K562 (cell line): ENCODE results near the gene NKX6-2. TPM values are rescaled to one million over a fixed set of nuclear protein-coding genes. Genes with fewer than 3 reads are reported as not detected.
"Not testable (repeated sequence)": the region's sequence is repeated elsewhere in the genome, so short reads cannot be mapped to it uniquely, and the experiment has no call there.

Source experiments
- ATAC-seq: fragments of 200-7000 bp; cut with Tn5 transposase; 3 replicates; pipeline ENCODE4 v1.9.1; 2020; ENCODE audit warnings: moderate library complexity
- BruUV-seq: library from RNA; stranded (reverse); fragments of 400-500 nt; replicated peaks from 2 replicates; lab custom pipeline; 2021; lab: Mats Ljungman, UMichigan
- CTCF ChIA-PET: fragments of 300-600 bp; formaldehyde crosslinking; extraction: SDS; loops from one replicate; lab custom pipeline; 2021; ENCODE audit warnings: low intra/inter-chr PET ratio; lab: Yijun Ruan, JAX
- POLR2A ChIA-PET: fragments of 300-600, 350-650 bp; sonication (Branson Sonifier 250); formaldehyde crosslinking; extraction: SDS; loops from one replicate; lab custom pipeline; 2021; ENCODE audit warnings: antibody characterized with exemption, inconsistent platforms; lab: Yijun Ruan, JAX
- DNase-seq, 4 experiments: peaks; one replicate each; pipeline versions ENCODE4 v3.0.0 to v3.0.0-alpha.2; 2011 to 2018; ENCODE audit warnings: low spot score in 3 of 4, mixed read lengths in 3 of 4; ENCODE audit errors: extremely low read depth in 1 of 4
- FAIRE-seq: peaks from 2 replicates; lab custom pipeline; 2011; peaks lifted over from hg19 to GRCh38; lab: Jason Lieb, UNC
- H2AFZ ChIP-seq: 2 replicates; pipeline ENCODE4 v1.6.0; 2011; ENCODE audit warnings: low read depth, low read length, control low read depth, inconsistent platforms
- H3K27ac ChIP-seq: fragments of 200-600 bp; 3 replicates; pipeline ENCODE4 v1.8.0; 2011; ENCODE audit warnings: low read depth, mild to moderate bottlenecking, control low read depth, inconsistent platforms, low read length, moderate library complexity, mixed read lengths; ENCODE audit errors: extremely low read depth
- H3K27me3 ChIP-seq, 2 experiments: fragments of 300-600 bp in 1 of 2; 2 replicates in 1 of 2; 3 replicates in 1 of 2; pipeline versions ENCODE4 v1.6.0 to v1.8.0; 2011; ENCODE audit warnings: inconsistent platforms in 2 of 2, low read length in 2 of 2, mild to moderate bottlenecking in 1 of 2, mixed read lengths in 1 of 2, moderate library complexity in 1 of 2; ENCODE audit not compliant: control insufficient read depth in 2 of 2, insufficient read depth in 2 of 2
- H3K36me3 ChIP-seq: fragments of 300-600 bp; 3 replicates; pipeline ENCODE4 v1.8.0; 2011; ENCODE audit warnings: mild to moderate bottlenecking, low read length, inconsistent platforms; ENCODE audit not compliant: control insufficient read depth, insufficient read depth
- H3K4me1 ChIP-seq, 2 experiments: fragments of 200-600 bp in 1 of 2; replicated peaks in 1 of 2; 2 replicates in 1 of 2; 3 replicates in 1 of 2; pipeline versions ENCODE4 v1.5.1 to v1.8.0; 2011; ENCODE audit warnings: inconsistent platforms in 2 of 2, low read length in 2 of 2, mild to moderate bottlenecking in 1 of 2, mixed read lengths in 1 of 2, moderate library complexity in 1 of 2; ENCODE audit not compliant: control insufficient read depth in 2 of 2, insufficient read depth in 2 of 2
- H3K4me2 ChIP-seq: 2 replicates; pipeline ENCODE4 v1.6.1; 2011; ENCODE audit warnings: low read length, control low read depth, inconsistent platforms, mixed read lengths; ENCODE audit not compliant: insufficient read depth
- H3K4me3 ChIP-seq: fragments of 200-600 bp; sonication (generic), shearing (Covaris generic); 2 replicates; pipeline ENCODE4 v1.5.1; 2016; ENCODE audit warnings: control low read depth, inconsistent platforms
- H3K79me2 ChIP-seq: fragments of 200-600 bp; 3 replicates; pipeline ENCODE4 v1.8.0; 2011; ENCODE audit warnings: low read length, inconsistent platforms; ENCODE audit not compliant: control insufficient read depth, insufficient read depth
- H3K9ac ChIP-seq, 2 experiments: 2 replicates each; pipeline versions ENCODE4 v1.6.0 to v1.6.1; 2011; ENCODE audit warnings: low read depth in 2 of 2, low read length in 2 of 2, control low read depth in 1 of 2, inconsistent platforms in 1 of 2, mild to moderate bottlenecking in 1 of 2, mixed read lengths in 1 of 2; ENCODE audit not compliant: insufficient read depth in 1 of 2
- H3K9me1 ChIP-seq: one replicate; pipeline ENCODE4 v1.6.0; 2011; ENCODE audit warnings: inconsistent platforms, mild to moderate bottlenecking, low read length, moderate library complexity; ENCODE audit not compliant: control insufficient read depth, insufficient read depth
- H3K9me3 ChIP-seq: replicated peaks from 2 replicates; pipeline ENCODE4 v1.5.1; 2011; ENCODE audit warnings: low read depth, low read length, inconsistent platforms; ENCODE audit not compliant: control insufficient read depth, insufficient read depth
- H4K20me1 ChIP-seq: replicated peaks from 2 replicates; pipeline ENCODE4 v1.6.1; 2011; ENCODE audit warnings: low read length, inconsistent platforms, mixed read lengths; ENCODE audit not compliant: control insufficient read depth, insufficient read depth
- ATF7 ChIP-seq: fragments of 450-650 bp; IDR thresholded peaks from 2 replicates; pipeline ENCODE4 v1.7.1; 2014; ENCODE audit warnings: mild to moderate bottlenecking, moderate library complexity
- CAMTA2 ChIP-seq: fragments of 250-450 bp; sonication (Bioruptor Pico); conservative IDR thresholded peaks from 2 replicates; pipeline ENCODE4 v1.5.1; 2022
- GTF2A2 ChIP-seq: IDR thresholded peaks from 2 replicates; pipeline ENCODE4 v1.6.1; 2016; ENCODE audit warnings: mild to moderate bottlenecking, missing genetic modification characterization, missing compliant biosample characterization
- POLR2H ChIP-seq: IDR thresholded peaks from 2 replicates; pipeline ENCODE4 v1.6.1; 2016; ENCODE audit warnings: missing genetic modification characterization, low read depth, mild to moderate bottlenecking, control low read depth, missing compliant biosample characterization, moderate library complexity
- SAFB2 ChIP-seq: fragments of 200-400 bp; formaldehyde crosslinking; IDR thresholded peaks from 2 replicates; pipeline ENCODE4 v1.6.1; 2018; ENCODE audit warnings: borderline replicate concordance, low read length, low read depth, moderate library complexity; ENCODE audit not compliant: severe bottlenecking
- SMARCE1 ChIP-seq: fragments of 450-650 bp; IDR thresholded peaks from 2 replicates; pipeline ENCODE4 v1.7.1; 2016; ENCODE audit warnings: mild to moderate bottlenecking
- SRF ChIP-seq, 2 experiments: fragments of 250-450, 450-650 bp in 1 of 2; sonication (Bioruptor Pico) in 1 of 2; sonication (generic) in 1 of 2; formaldehyde crosslinking; IDR thresholded peaks; 2 replicates each; pipeline versions ENCODE4 v1.5.0 to v1.5.1; 2020 to 2022; ENCODE audit warnings: mild to moderate bottlenecking in 1 of 2, missing genetic modification reagents in 1 of 2
- WGBS: fragments of 100-300 bp; shearing (Covaris generic); methylation state at CpG from one replicate; pipeline ENCODE4 v1.1.6; 2016; ENCODE audit warnings: low coverage, mixed read lengths; ENCODE audit not compliant: insufficient coverage; ENCODE audit errors: missing lambda C conversion rate; 5-methylcytosine and 5-hydroxymethylcytosine counted together
- in situ Hi-C: fragments of 300-500 bp; cut with MboI; formaldehyde crosslinking; loops from 4 replicates; pipeline ENCODE4 v1.15.0; 2018; ENCODE audit warnings: inconsistent platforms, mixed read lengths
- intact Hi-C: fragments of 100-400 bp; cut with micrococcal nuclease; formaldehyde crosslinking; loops from 2 replicates; pipeline ENCODE4 v1.14.2; 2022
- polyA plus RNA-seq, 8 experiments: library from polyadenylated mRNA; depleted of rRNA in 4 of 8; stranded (reverse) in 5 of 8; unstranded in 3 of 8; fragments of >200 nt; fragmentation: Nextera tagmentation in 2 of 8; fragmentation: Illumina TruSeq in 1 of 8; extraction: Ambion mirVana in 2 of 8; extraction: Trizol in 1 of 8; gene quantifications; 2 replicates each; pipeline versions ENCODE4 v1.2.1 to v1.2.3, GENCODE V29; 2011 to 2014; ENCODE audit warnings: inconsistent platforms in 1 of 8, missing spikeins in 1 of 8
- total RNA-seq, 7 experiments: library from RNA; depleted of rRNA in 6 of 7; stranded (reverse); fragments of >200 nt in 6 of 7; fragmentation: Illumina TruSeq in 2 of 7; extraction: Trizol in 2 of 7; gene quantifications; 2 replicates each; pipeline versions ENCODE4 v1.2.1 to v1.2.3, GENCODE V29; 2011 to 2021; ENCODE audit warnings: low replicate concordance in 1 of 7
- TF ChIP-seq, protein P1 (sequence below), 2 experiments: IDR thresholded peaks in 1 of 2; conservative IDR thresholded peaks in 1 of 2; 2 replicates each; pipeline ENCODE4 v1.6.1; 2016; ENCODE audit warnings: low read depth in 2 of 2, mild to moderate bottlenecking in 1 of 2, missing compliant biosample characterization in 1 of 2, missing genetic modification characterization in 1 of 2, moderate library complexity in 1 of 2

Gene NKX6-2
- total and polyA plus RNA-seq, 9 of the 15 experiments (the other 6 are each of a cell fraction or from before 2014, with no cell fraction given), result 1.0 to 1.6 TPM; not detected in 7

DNA sequence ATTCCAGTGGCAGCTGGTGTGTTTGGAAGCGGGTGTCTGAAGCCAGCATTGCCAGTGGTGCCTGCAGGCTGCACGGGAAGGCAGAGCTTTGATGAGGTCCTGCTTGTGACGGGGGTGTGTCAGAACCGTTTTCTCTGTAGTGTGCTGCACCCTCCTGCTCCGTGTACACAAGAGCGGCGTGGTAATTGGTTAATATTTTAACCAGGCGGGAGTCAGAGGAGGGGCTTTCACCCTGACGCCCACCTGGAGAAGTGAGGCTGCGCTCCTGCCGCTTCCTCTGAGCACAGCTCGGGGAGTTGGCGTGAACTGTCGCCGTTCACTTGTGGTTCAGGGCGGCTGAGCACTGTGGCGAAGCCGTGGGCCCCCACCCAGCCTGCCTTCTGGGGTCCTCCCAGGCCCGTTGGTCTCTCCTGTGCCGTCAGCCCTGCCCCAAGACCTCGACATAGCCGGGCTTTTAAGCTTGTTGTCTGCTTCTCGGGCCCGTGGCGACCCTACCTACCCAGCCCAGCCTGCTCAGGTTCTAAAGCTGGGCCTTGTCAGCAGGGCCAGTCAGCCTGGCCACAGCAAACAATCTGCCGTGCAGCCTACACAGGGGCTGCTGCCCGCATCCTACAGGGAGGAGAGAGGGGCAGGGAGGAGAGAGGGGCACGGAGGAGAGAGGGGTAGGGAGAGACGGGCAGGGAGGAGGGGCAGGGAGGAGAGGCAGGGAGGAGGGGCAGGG lies 11.6 kb downstream of the NKX6-2 start:
- H3K4me2 ChIP-seq, result no peak overlapping the region
- H3K79me2 ChIP-seq, result no peaks in the 10 kb centered on the region
- DNase-seq (no peak), FAIRE-seq (no peak), ATAC-seq (no peak)
- H2AFZ ChIP-seq, result no peak overlapping the region
- H3K9me3 ChIP-seq, result no peaks in the 10 kb centered on the region
- ChIA-PET CTCF (no interaction called here), POLR2A (no interaction called here)
- no peaks in the 10 kb centered on the region for H4K20me1 ChIP-seq
- no peak overlapping the region for H3K4me3 ChIP-seq
- no peak overlapping the region for H3K27ac ChIP-seq
- no peak overlapping the region for H3K9ac ChIP-seq
- BruUV-seq, result no TSS peak
- TF ChIP-seq GTF2A2 (tag) (no peak), ATF7 (no peak), SRF (CRISPR knock-in tag; IDR thresholded peaks at IDR 0.05) (no peak), POLR2H (tag) (no peak), SAFB2 (no peak), SMARCE1 (no peak), CAMTA2 (CRISPR knock-in tag) (no peak)
- TF ChIP-seq, protein P1, sequence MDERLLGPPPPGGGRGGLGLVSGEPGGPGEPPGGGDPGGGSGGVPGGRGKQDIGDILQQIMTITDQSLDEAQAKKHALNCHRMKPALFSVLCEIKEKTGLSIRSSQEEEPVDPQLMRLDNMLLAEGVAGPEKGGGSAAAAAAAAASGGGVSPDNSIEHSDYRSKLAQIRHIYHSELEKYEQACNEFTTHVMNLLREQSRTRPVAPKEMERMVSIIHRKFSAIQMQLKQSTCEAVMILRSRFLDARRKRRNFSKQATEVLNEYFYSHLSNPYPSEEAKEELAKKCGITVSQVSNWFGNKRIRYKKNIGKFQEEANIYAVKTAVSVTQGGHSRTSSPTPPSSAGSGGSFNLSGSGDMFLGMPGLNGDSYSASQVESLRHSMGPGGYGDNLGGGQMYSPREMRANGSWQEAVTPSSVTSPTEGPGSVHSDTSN (CRISPR knock-in tag; IDR thresholded peaks at IDR 0.05; ENCODE audit: low read depth), result no peak
- TF ChIP-seq, protein P1 (tag; conservative IDR thresholded peaks at IDR 0.05; ENCODE audit: low read depth), result no peak
- WGBS, result 80% methylated on average over 19 of the region's 29 CpGs
- no peaks in the 10 kb centered on the region for H3K36me3 ChIP-seq
- no peaks in the 10 kb centered on the region for H3K4me1 ChIP-seq
- in situ Hi-C loops, result no loop called here
- intact Hi-C loops, result no loop called here
- no peaks in the 10 kb centered on the region for H3K9me1 ChIP-seq
- H3K27me3 ChIP-seq, result no peaks in the 10 kb centered on the region

DNA sequence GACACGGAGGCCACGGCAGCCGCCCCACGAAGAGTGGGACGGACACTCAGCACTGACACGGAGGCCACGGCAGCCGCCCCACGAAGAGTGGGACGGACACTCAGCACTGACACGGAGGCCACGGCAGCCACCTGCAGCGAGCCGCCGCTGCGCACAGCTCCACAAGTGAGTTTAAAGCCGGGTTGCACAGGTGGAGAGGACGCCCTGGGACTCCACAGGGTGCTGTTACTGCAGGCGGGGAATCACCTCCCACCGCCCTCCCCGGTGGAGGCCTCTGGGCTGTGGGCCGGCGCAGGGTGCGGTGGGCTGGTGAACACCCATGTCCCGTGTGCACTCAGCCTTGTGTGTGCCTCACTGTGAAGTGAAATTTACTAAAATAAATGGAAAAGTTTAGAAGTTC lies 13.1 kb downstream of the NKX6-2 start:
- H3K79me2 ChIP-seq, H2AFZ ChIP-seq, H3K4me2 ChIP-seq, H4K20me1 ChIP-seq, DNase-seq, ATAC-seq, H3K27me3 ChIP-seq, BruUV-seq, H3K9me1 ChIP-seq, CTCF ChIA-PET, H3K4me1 ChIP-seq, H3K9ac ChIP-seq, intact Hi-C loops, H3K9me3 ChIP-seq, H3K27ac ChIP-seq, FAIRE-seq, in situ Hi-C loops, H3K36me3 ChIP-seq, H3K4me3 ChIP-seq, POLR2A ChIA-PET: not testable (repeated sequence)
- WGBS, result 93% methylated on average over 3 of the region's 25 CpGs
